BLaER1 treated with 17β-estradiol and CSF1 and Interleukin-3, amounts not matched to agents 10 nM and 100 nM (cell line): ENCODE data around the gene CTXN1.

Source experiments
- H3K27ac ChIP-seq, 11 experiments: shearing (Covaris generic); formaldehyde crosslinking; 2 replicates each; pipeline ENCODE4 v1.8.1; 2022
- H3K27me3 ChIP-seq, 11 experiments: shearing (Covaris generic); formaldehyde crosslinking; 2 replicates each; pipeline ENCODE4 v1.8.1; 2022
- H3K36me3 ChIP-seq, 11 experiments: shearing (Covaris generic); formaldehyde crosslinking; 2 replicates each; pipeline ENCODE4 v1.8.1; 2022
- H3K4me1 ChIP-seq, 10 experiments: shearing (Covaris generic); formaldehyde crosslinking; 2 replicates each; pipeline ENCODE4 v1.8.1; 2022
- H3K4me2 ChIP-seq, 11 experiments: shearing (Covaris generic); formaldehyde crosslinking; 2 replicates each; pipeline ENCODE4 v1.8.1; 2022
- H3K4me3 ChIP-seq, 10 experiments: shearing (Covaris generic); formaldehyde crosslinking; 2 replicates each; pipeline ENCODE4 v1.8.1; 2022
- H3K9ac ChIP-seq, 11 experiments: shearing (Covaris generic); formaldehyde crosslinking; 2 replicates each; pipeline ENCODE4 v1.8.1; 2022
- H3K9me3 ChIP-seq, 11 experiments: shearing (Covaris generic); formaldehyde crosslinking; replicated peaks in 1 of 11; 2 replicates each; pipeline ENCODE4 v1.8.1; 2022
- H4K20me1 ChIP-seq, 11 experiments: shearing (Covaris generic); formaldehyde crosslinking; 2 replicates each; pipeline ENCODE4 v1.8.1; 2022
- Cebpa-rat ChIP-seq, 11 experiments: shearing (Covaris generic); IDR thresholded peaks; 2 replicates each; pipeline ENCODE4 v1.8.1; 2022

CTXN1 gene

DNA sequence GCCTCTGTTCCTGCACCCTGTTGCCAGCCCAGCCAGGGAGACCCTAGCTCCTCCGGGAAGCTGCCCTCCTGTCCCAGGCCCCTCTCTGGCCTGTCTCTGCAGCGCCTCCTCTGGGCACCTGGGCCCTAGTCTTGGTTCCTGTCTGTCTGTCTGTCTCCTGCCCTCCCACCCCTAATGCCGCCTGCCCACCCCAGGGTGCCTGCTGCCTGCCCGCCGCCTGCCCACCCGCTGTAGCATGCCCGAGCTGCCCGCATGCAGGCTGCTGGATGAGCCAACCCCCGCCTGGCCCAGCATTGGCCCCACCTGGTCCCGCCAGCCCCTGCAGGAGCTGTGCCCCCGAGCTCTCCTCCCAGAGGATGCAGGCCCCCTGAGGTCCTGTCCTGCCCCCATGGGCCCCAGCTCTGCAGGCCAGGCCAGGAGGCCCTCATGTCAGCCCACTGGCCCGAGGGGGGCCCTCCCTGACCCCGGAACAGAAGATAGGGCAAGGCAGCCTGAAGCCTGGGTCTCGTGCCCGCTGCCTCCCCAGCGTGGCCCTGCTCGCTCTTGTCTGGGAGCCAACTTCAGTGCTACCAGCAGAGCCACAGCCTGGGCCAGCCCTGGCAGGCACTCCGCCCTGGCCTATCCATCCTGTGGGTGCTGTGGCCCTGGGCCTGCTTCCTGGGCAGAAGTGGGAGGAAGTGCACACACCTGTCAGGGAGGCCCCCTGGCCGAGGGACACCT is 17.0 kb downstream of the CTXN1 start:
- Histone ChIP-seq H4K20me1 (peaks cover 95 to 99% (median 98%) of the 10 kb centered on the region in 11 experiments), H3K4me1 (peaks cover 49 to 96% (median 92%) of the 10 kb centered on the region in 10 experiments), H3K9me3 (no peaks in the 10 kb centered on the region), H3K4me2 (peak overlapping the region in 9 of 11 experiments; percentile 1 to 100 (median 97); a peak in 13 of 22 replicates), H3K9ac (peak overlapping the region in 3 of 11 experiments; percentile 7 to 65 (median 65); a peak in 4 of 22 replicates), H3K36me3 (peaks cover 29 to 66% (median 50%) of the 10 kb centered on the region in 11 experiments), H3K4me3 (no peak overlapping the region), H3K27me3 (peaks cover 10 to 22% (median 14%) of the 10 kb centered on the region in 11 experiments), H3K27ac (no peak overlapping the region)
- TF ChIP-seq Cebpa-rat (IDR thresholded peaks at IDR 0.05): no peak

DNA sequence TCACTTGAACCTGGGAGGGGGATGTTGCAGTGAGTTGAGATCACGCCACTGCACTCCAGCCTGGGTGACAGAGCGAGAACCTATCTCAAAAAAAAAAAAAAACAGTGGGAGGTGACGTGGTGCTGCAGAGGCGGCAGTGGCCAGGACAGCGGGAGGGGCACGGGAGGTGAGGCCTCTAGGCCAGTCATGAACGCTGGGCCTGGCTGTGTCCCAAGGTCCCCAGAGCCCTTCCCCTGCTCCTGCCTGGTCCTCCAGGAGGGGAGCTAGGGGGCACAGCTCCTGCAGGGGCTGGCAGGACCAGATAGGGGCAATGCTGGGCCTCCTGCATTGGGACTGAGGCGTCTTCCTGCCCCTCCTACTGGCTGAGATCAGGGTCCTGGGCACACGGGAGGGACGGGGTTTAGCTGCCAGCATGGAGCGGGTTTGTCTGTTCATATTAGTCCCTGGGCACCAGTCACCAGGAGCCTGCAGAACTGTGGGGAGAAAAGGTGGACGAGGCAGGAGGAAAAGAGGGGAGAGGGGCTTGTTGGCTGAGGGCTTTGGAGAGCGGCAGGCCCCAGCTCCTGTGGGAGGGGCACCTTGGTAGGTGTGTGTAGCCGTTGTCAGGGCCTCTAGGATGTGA is 17.7 kb downstream of the CTXN1 start:
- Histone ChIP-seq H3K4me2 (peak overlapping the region; percentile 66 to 100 (median 99); a peak in 19 of 22 replicates), H3K36me3 (peaks cover 29 to 59% (median 45%) of the 10 kb centered on the region in 11 experiments), H3K9me3 (no peaks in the 10 kb centered on the region), H3K4me3 (no peak overlapping the region), H3K4me1 (peaks cover 49 to 90% (median 89%) of the 10 kb centered on the region in 10 experiments), H4K20me1 (peaks cover 88 to 92% (median 90%) of the 10 kb centered on the region in 11 experiments), H3K27ac (no peak overlapping the region; a peak in 1 of 22 replicates), H3K27me3 (peaks cover 3 to 15% (median 6%) of the 10 kb centered on the region in 11 experiments; a peak in 19 of 22 replicates), H3K9ac (peak overlapping the region in 4 of 11 experiments; percentile 7 to 65 (median 65); a peak in 8 of 22 replicates)
- no peak for TF ChIP-seq Cebpa-rat (IDR thresholded peaks at IDR 0.05)

DNA sequence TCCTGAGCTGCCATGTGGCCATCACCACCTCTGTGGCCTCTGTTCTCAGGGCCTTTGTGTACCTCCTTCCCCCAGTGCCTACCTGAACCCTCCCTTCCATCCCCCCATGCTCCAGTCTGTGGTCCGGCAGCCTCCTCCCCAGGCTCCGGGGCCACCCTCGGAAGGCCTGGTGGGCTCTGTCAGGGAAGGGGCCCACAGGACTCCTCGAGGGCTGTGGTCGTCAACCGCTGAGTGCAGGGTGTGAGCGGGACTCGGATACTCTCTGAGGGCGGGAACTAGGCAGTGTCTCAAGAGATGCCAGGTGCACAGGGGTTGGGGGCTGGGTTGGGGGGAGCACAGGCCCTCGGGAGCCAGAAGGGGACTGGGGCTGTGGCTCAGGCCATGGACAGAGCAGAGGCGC is 18.4 kb downstream of the CTXN1 start:
- no peaks in the 10 kb centered on the region for H3K9me3 ChIP-seq
- peaks cover 29 to 57% (median 41%) of the 10 kb centered on the region in 11 experiments for H3K36me3 ChIP-seq
- peaks cover 54 to 90% (median 88%) of the 10 kb centered on the region in 10 experiments for H3K4me1 ChIP-seq
- H3K4me3 ChIP-seq: peak overlapping the region in 2 of 10 experiments; percentile 7 to 36; a peak in 2 of 20 replicates
- H3K27me3 ChIP-seq: peaks cover 0 to 9% (median under 1%) of the 10 kb centered on the region in 11 experiments; a peak in 7 of 22 replicates
- H3K4me2 ChIP-seq: peak overlapping the region; percentile 66 to 100 (median 99)
- peak overlapping the region in 2 of 11 experiments; percentile 12 to 30; a peak in 1 of 22 replicates for H3K27ac ChIP-seq
- no peak for TF ChIP-seq Cebpa-rat (IDR thresholded peaks at IDR 0.05)
- H3K9ac ChIP-seq: peak overlapping the region in 8 of 11 experiments; percentile 23 to 65 (median 55); a peak in 13 of 22 replicates
- H4K20me1 ChIP-seq: peaks cover 82 to 86% (median 84%) of the 10 kb centered on the region in 11 experiments

DNA sequence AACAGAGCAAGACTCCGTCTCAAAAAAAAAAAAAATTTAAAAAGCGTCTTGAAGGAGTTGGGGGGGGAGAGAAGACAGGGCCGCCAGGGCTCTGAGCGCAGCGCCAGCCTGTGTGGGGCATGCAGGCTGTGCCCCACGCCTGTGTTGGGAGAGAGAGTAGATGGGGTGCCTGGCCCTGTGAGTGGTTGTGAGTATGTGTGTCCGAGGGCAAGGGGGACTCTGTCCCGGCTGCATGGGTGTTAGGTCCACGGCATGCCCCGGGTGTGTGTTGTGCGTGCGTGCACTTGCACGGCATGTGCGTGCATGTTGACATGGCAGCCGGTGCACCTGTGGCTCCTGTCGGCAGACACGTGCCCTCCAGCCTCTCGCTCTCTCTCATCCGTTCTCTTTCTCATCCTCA is 18.8 kb downstream of the CTXN1 start:
- peaks cover 79 to 81% (median 81%) of the 10 kb centered on the region in 11 experiments for H4K20me1 ChIP-seq
- H3K9ac ChIP-seq: peak overlapping the region in 9 of 11 experiments; percentile 23 to 65 (median 52); a peak in 14 of 22 replicates
- peak overlapping the region in 2 of 11 experiments; percentile 12 to 30; a peak in 1 of 22 replicates for H3K27ac ChIP-seq
- no peaks in the 10 kb centered on the region for H3K9me3 ChIP-seq
- H3K36me3 ChIP-seq: peaks cover 27 to 55% (median 40%) of the 10 kb centered on the region in 11 experiments
- H3K4me2 ChIP-seq: peak overlapping the region; percentile 66 to 100 (median 99)
- peaks cover 0 to 7% (median 0%) of the 10 kb centered on the region in 11 experiments; a peak in 2 of 22 replicates for H3K27me3 ChIP-seq
- no peak for TF ChIP-seq Cebpa-rat (IDR thresholded peaks at IDR 0.05)
- peaks cover 57 to 91% (median 89%) of the 10 kb centered on the region in 10 experiments for H3K4me1 ChIP-seq
- peak overlapping the region in 2 of 10 experiments; percentile 7 to 36; a peak in 2 of 20 replicates for H3K4me3 ChIP-seq

DNA sequence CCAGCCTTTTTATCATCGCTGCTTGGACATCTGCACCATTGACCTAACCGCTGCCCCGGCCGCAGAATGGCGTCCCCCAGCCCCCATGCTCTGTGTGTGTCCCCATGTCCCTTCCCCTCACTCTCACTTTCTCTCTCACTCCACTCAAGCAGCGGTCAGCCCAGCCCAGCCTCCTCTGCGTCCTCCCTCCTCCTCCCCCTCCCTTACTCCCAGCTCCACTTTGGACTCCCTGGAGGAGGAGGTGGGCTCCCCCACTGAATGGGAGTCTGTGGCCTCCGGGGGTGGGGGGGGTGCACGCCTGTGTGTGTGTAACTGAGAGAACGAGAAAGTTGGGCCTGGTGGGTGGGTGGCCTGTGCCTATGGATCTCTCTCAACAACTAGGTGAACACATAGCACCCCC is 20.1 kb downstream of the CTXN1 start:
- H3K27me3 ChIP-seq: no peaks in the 10 kb centered on the region
- H3K4me1 ChIP-seq: peaks cover 47 to 81% (median 79%) of the 10 kb centered on the region in 10 experiments
- no peak overlapping the region for H3K27ac ChIP-seq
- peak overlapping the region; percentile 90 to 100 (median 99) for H3K4me2 ChIP-seq
- peak overlapping the region in 1 of 10 experiments; percentile 75; a peak in 1 of 20 replicates for H3K4me3 ChIP-seq
- H4K20me1 ChIP-seq: peaks cover 66 to 69% (median 68%) of the 10 kb centered on the region in 11 experiments
- TF ChIP-seq Cebpa-rat (IDR thresholded peaks at IDR 0.05): no peak
- peak overlapping the region in 10 of 11 experiments; percentile 21 to 92 (median 87); a peak in 17 of 22 replicates for H3K9ac ChIP-seq
- no peaks in the 10 kb centered on the region for H3K9me3 ChIP-seq
- H3K36me3 ChIP-seq: peaks cover 15 to 43% (median 28%) of the 10 kb centered on the region in 11 experiments

DNA sequence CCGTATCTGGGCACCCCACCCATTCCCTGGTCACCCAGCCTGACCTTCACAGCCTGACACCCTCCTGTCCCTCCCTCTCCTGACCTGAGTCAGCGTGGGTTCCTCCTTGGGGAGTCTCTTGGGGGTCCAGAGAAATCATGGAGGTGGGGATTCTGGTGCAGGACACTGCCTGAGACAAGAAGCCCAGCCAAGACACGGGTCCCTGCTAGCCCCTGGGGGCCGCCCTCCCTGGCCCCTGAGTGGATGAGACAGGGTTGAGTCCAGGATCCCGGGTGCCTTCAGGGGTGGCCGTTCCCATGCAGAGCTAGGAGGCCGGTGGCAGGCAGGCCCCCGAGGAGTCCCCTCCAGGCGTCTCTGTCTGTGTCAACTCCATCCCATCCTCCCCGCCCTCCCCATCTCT is 20.7 kb downstream of the CTXN1 start:
- Histone ChIP-seq H3K4me3 (peak overlapping the region; percentile 75 to 97 (median 90); a peak in 17 of 20 replicates), H3K27me3 (no peaks in the 10 kb centered on the region), H3K4me1 (peaks cover 47 to 75% (median 73%) of the 10 kb centered on the region in 10 experiments), H3K36me3 (peaks cover 9 to 37% (median 22%) of the 10 kb centered on the region in 11 experiments), H3K9me3 (no peaks in the 10 kb centered on the region), H3K27ac (peak overlapping the region in 1 of 11 experiments; percentile 83; a peak in 3 of 22 replicates), H4K20me1 (peaks cover 60 to 63% (median 63%) of the 10 kb centered on the region in 11 experiments), H3K4me2 (peak overlapping the region; percentile 90 to 100 (median 99)), H3K9ac (peak overlapping the region; percentile 79 to 92 (median 87); a peak in 20 of 22 replicates)
- no peak for TF ChIP-seq Cebpa-rat (IDR thresholded peaks at IDR 0.05)

DNA sequence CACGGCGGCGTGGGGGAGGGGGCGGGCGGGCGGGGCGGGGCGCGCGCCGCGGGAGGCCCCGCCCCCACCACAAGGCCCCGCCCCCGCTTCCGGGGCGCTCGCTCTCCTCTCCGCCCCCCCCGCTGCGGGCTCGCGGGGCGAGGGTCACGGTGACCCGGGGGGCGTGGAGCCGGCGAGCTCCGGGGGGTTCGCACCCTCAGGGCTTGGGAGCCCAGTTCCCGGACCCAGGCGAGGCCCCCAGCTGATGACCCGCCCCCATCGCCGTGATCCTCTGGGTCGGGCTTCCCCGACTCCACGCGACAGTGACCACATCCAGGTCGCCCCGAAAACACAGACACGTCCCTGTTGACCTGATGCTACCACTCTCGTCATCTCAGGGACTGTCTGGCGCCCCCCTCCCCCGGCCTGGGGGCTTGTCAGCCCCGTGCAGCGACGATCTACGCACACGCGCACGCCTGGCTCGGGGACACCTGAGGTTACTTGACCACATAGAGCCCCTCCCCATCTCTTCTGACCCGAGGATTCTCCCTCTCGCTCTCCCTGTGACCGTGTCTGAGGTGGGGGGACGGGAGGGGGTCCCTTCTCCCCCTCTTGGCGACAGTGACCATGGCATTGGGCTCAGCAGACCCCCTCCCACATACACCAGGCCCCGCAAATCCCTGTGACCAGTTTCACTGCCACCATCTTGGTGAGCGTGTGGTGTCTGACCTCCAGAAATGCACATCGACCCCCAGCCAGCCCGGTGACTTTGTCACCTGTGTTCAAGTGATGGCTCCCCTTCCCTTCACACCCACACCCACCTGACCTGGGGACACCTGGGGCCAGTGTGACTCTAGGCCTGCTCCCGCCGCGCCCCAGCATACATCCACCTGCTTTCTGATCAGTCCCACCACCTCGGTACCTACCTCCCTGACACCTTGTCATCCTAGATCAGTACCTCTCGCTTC is 21.6 kb downstream of the CTXN1 start:
- H3K4me1 ChIP-seq: peaks cover 47 to 73% (median 63%) of the 10 kb centered on the region in 10 experiments
- peak overlapping the region; percentile 69 to 90 (median 83) for H3K27ac ChIP-seq
- H3K36me3 ChIP-seq: peaks cover 3 to 29% (median 17%) of the 10 kb centered on the region in 11 experiments; a peak in 17 of 22 replicates
- no peak for TF ChIP-seq Cebpa-rat (IDR thresholded peaks at IDR 0.05)
- H3K4me3 ChIP-seq: peak overlapping the region; percentile 75 to 97 (median 90)
- peak overlapping the region; percentile 79 to 92 (median 87) for H3K9ac ChIP-seq
- no peaks in the 10 kb centered on the region for H3K9me3 ChIP-seq
- no peaks in the 10 kb centered on the region for H3K27me3 ChIP-seq
- peak overlapping the region; percentile 90 to 100 (median 99) for H3K4me2 ChIP-seq
- H4K20me1 ChIP-seq: peaks cover 51 to 54% (median 53%) of the 10 kb centered on the region in 11 experiments
